Ovary (tissue), 3 donors: Measurements from ENCODE around the gene MPPED2.

Source experiments
- EP300 ChIP-seq: sonication (generic); formaldehyde crosslinking; IDR thresholded peaks from one replicate; pipeline ENCODE4 v1.6.1; 2017; ENCODE audit warnings: antibody characterized with exemption
- POLR2A ChIP-seq: fragments of 450-650 bp; IDR thresholded peaks from one replicate; pipeline ENCODE4 v1.6.1; 2017; ENCODE audit warnings: antibody characterized with exemption, mild to moderate bottlenecking, moderate library complexity
- TF ChIP-seq, protein P1 (sequence below), 3 donors: fragments of 450-650 bp in 2 of 3; fragments of 200-600 bp in 1 of 3; IDR thresholded peaks; one replicate each; pipeline versions ENCODE4 v1.5.1 to v1.8.0; 2016 to 2022; ENCODE audit warnings: antibody characterized with exemption in 3 of 3, mild to moderate bottlenecking in 1 of 3
- donor health status: DM: no; HTN: no; CAD: no.

DNA sequence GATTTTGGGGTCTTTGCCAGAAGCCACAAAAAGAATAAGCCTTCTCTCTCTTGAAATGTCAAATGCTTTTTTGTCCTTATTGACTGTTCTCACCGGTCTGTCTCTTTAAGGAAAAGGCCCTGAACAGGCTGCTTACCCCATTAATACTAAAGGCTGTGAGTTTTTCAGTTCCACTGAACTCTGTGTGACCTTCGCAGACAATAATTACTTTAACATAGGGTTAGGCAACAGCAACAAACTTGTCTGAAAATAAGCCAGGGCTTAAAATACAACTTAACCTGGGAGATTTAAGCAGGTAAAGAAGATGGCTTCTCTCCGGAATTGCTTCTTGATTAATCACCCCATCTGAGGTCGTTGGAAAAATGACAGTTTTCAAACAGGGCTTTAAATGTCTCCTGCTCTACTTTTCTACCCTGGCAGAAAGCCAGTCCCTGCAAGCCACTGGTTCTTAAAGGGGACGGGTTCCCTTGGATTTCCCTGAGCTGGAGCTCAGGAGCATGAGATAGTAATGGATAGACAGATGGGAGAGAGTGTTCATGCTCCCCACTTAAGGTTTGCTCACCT lies 193.8 kb downstream of the MPPED2 start:
- TF ChIP-seq, protein P1, sequence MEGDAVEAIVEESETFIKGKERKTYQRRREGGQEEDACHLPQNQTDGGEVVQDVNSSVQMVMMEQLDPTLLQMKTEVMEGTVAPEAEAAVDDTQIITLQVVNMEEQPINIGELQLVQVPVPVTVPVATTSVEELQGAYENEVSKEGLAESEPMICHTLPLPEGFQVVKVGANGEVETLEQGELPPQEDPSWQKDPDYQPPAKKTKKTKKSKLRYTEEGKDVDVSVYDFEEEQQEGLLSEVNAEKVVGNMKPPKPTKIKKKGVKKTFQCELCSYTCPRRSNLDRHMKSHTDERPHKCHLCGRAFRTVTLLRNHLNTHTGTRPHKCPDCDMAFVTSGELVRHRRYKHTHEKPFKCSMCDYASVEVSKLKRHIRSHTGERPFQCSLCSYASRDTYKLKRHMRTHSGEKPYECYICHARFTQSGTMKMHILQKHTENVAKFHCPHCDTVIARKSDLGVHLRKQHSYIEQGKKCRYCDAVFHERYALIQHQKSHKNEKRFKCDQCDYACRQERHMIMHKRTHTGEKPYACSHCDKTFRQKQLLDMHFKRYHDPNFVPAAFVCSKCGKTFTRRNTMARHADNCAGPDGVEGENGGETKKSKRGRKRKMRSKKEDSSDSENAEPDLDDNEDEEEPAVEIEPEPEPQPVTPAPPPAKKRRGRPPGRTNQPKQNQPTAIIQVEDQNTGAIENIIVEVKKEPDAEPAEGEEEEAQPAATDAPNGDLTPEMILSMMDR (IDR thresholded peaks at IDR 0.05), result no peak
- no peak for TF ChIP-seq EP300
- TF ChIP-seq POLR2A, result no peak
